GM21515 (cell line): ENCODE data around the gene FTSJ1.
"Not testable (repeated sequence)": the region's sequence is repeated elsewhere in the genome, so short reads cannot be mapped to it uniquely, and the experiment has no call there.

ENCODE experiments used
- ATAC-seq: cut with Tn5 transposase; IDR thresholded peaks from one replicate; pipeline ENCODE4 v1.9.1; 2021; ENCODE audit not compliant: unreplicated experiment

The FTSJ1 gene

DNA sequence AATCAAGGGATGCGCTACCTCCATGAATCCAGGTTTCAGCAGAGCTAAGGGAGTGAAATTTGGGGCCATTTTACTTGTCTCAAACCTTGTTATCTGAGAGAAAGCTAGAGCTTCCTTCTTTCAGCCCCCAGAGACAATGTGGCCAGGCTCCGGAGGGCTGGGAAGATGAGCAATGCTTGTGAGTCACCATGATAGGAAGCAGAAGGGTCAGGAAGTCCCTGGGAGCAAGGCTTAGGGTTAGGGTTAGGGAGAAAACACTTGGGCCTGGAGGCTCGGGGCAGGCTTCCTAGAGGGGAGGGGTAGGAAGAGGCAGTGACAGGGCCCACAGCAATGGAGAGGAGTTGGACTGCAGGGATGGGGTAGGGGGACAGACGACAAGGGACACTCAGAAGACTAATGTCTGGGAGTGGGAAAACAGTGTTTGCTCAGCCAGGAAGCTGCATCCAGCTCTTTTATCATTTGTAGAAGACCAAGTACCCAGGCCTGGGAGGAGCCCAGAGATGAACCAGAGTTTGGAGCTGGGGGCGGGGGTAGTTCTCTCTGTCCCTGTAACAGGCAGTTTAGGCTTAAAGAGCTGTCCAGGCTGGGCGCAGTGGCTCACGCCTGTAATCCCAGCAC is 16.4 kb downstream of the FTSJ1 start:
- ATAC-seq = no peak

DNA sequence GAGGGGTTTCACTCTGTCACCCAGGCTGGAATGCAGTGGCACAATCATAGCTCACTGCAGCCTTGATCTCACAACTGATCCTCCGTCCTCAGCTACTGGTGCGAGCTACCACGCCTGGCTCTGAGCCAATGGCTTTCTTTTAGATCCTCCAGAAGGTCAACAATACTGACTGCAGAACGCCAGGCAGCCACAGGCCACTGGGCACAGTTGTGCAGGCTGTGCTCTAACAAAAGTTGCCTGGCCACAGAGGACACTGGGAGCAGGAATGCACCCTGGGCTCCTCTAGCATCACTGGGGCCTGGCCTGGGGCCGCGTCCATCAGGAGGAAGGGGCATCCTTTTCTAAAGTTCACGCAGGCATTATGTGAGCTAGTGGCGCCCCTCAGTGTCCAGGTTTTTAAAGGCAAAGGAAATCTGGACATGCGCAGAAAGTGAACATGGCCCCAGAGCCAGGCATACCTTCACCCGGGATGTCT is 17.9 kb downstream of the FTSJ1 start:
- ATAC-seq = no peak

DNA sequence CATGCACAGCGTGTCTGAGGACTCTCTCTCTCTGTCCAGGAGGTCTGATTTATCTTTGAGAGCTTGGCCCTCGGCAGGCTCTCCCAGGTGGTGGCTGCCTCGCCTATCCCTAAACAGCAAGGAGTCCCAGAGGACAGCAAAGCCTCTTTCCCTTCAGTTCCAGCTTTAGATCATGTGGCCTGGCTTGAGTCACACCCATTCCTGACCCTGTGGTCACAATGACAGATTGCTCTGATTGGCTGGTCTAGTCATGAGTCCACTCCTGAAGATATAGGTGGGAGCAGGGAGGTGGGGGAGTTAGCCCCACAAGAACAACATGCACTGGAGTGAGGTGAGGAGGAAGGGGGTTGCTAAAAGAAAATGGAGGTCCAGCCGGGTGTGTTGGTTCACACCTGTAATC is 20.7 kb downstream of the FTSJ1 start:
- ATAC-seq = no peak

DNA sequence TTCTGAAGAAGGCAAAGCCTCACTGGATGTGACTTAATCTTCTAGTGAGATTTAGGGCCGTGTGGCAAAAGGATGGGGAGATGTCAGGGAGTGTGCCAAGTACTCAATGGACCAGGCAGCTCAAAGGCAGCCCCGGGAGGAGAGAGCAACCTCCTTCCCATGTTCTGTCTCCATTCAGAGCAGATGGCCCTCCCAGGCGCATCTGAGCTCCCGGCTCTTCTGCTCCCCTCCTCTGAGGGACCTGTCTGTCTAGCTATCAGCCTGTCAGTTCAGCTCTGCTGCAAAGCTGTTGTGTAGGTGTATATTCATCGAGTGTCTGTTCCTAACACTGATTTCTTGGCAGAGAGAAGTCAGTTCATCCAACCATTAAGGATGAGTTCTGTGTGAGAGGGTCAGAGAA is 21.9 kb downstream of the FTSJ1 start:
- no peak for ATAC-seq

DNA sequence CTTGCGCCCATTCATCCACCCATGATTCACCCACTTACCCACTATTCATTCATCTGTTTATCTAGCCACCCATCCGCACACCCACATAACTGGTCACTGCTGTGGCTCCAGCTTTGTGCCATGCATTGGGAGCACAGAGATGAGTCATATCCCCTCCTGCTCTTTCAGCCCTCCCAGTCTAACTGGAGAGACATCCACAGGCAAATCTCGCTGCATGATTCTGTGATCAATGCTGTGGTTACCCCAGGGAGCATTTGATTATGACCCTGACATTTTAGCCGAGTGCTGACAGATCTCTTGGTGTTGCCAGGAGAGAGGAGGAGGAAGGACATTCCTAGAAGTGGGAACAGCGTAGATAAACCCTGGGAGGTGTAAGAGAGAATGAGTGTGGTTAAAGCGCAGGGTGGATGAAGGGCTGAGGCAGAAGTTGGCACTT is 22.4 kb downstream of the FTSJ1 start:
- ATAC-seq = no peak

DNA sequence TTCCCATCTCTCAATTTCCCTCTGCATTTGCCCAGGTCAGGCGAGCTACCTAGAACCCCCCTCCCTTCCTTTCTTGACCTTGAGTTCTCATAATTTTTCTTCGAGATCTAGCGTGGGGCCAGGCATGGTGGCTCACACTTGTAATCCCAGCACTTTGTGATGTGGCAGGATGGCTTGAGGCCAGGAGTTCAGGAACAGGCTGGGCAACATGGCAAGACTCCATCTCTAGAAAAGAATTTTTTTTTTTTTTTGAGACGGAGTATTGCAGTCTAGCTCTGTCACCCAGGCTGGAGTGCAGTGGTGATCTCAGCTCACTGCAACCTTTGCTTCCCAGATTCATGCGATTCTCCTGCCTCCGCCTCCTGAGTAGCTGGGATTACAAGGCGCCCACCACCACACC is 28.3 kb downstream of the FTSJ1 start:
- no peak for ATAC-seq

DNA sequence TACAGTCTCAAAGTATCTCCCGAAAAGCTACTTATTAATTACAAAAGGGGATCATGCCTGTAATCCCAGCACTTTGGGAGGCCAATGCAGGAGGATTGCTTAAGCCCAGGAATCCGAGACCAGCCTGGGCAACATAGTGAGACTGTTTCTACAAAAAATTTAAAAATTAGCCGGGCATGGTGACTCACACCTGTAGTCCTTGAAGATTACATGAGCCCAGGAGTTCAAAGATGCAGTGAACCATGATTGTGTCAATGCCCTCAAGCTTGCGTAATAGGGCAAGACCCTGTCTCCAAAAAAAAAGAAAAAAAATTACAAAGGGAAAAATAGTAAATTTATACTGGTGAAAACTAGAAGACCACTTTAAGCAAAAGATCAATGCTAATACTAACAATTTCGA is 29.5 kb downstream of the FTSJ1 start:
- no peak for ATAC-seq

DNA sequence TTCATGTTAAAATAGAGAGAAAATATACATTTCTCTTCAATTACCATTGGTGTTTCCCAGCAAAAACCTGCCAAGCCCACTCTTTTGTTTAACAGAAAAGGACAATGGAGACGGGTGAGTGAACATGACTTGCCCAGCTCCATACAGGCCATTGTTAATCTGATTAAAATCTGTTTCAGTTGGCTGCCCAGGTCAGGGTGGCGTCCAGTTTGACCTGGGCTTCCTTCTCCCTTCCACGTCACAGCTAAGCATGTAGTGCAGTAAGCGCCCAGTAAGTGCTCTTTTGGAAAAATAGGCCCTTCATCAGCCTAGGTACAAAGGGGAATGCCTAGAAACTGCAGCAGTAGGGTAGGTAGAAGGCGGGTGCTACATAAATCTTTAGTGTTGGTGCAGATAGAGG is 31.2 kb downstream of the FTSJ1 start:
- no peak for ATAC-seq

DNA sequence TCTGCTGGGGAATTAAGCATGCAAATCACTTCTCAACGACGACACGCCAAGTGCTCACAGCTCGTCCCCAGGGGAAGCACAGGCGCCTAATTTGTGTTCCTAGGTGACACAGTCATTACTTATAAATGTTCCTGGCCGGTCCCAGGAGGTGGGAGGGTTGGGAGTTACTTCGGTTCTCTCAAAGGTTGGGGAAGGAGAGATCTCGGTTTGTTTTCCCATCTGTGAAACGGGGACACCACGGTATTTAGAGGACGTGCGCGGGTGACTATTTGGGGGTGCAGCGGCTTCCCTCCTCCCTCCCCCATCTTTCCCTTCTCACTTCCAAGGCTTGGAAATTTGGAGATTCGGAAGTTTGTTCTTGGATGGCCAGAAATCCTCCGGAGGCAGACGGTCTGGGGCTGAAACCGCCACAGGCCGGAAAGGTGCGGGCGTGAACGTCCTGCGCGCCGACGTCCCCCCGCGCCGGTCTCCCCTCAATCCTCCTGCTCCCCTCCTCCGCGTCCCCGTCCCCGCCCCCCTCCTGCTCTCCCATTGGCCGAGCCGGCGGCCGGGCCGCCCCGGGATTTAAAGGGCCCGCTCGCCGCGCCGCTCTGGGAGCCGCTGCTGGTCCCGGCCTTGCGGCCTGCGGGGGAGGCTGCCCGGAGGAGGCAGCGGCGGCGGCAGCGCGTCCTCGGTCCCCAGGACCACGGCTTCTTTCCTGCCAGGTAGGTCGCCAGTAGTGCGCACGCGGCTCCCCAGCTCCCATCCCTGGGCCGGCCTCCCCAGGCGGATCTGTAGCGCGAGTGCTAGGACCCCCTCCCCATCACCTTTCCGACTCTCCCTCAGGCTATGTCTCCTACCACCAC is 32.6 kb downstream of the FTSJ1 start, which contains the start of gene PORCN:
PORCN (plus strand) TSS at position 593 of the 845 bp plus-strand sequence. CDS start 829 bp downstream, outside the sequence.
- peak; percentile 83 for ATAC-seq

DNA sequence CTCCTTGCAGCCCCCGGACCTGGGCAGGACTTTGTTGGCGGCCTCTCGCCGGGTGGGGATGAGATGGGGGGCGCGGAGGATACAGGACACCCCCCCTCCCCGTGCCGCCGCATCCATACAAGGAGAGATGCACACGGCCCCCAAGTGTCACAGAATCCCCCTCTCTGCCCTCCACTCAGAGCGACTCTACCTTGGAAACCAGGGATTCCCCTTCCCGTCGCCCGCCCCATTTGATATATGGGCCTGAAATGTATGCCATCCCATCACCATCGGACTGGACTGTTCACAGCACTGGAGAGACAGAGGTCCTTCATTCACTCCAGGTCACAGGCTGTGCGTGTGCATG is 33.2 kb downstream of the FTSJ1 start:
- ATAC-seq = peak; percentile 8

DNA sequence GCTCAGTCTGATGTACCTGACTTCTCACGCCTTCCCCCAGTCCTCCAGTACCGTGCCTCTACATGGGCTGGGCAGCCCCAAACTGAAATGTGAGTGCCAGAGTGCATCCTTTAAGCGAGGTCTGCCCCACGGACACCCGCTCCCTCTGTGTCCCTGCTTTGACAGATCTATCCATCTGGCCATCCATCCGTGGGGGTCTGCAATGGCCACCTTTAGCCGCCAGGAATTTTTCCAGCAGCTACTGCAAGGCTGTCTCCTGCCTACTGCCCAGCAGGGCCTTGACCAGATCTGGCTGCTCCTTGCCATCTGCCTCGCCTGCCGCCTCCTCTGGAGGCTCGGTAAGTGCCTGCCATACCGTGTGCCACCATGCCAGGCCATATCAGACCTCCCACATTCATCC is 33.6 kb downstream of the FTSJ1 start:
- ATAC-seq = no peak

DNA sequence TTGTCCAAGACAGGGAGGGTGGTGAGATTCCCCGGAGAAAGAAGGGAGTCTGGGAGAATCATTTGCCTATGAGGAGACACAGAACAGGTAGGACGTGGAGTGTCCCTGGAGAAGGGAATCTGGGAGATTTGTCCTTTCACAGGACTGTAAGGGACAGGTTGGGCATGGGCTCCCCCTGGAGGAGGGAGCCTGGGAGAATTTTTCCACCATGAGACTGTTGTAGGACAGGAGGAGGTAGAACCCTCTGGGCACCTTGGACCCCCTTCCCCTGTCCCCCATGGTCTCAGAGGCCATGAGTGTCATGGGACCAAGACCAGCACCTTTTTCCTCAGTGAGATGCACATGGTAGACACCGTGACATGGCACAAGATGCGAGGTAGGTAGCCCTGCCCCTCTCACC is 35.6 kb downstream of the FTSJ1 start:
- ATAC-seq = no peak

DNA sequence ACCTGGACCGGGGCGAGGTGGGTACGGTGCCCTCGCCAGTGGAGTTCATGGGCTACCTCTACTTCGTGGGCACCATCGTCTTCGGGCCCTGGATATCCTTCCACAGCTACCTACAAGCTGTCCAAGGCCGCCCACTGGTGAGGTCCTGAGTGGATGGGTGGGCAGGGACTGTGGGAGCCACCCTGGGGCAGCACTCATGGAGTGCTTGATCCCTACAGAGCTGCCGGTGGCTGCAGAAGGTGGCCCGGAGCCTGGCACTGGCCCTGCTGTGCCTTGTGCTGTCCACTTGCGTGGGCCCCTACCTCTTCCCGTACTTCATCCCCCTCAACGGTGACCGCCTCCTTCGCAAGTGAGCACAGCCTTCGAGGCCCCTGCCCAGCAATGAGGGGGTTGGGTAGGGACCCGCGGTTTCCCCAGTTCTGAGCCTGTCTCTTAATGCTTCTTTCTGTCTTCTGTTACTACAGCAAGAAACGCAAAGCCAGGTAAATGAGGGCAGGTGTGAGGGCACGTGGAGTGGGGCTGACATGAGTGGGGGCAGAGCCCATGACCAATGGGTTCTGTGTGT is 36.5 kb downstream of the FTSJ1 start:
- ATAC-seq = no peak

DNA sequence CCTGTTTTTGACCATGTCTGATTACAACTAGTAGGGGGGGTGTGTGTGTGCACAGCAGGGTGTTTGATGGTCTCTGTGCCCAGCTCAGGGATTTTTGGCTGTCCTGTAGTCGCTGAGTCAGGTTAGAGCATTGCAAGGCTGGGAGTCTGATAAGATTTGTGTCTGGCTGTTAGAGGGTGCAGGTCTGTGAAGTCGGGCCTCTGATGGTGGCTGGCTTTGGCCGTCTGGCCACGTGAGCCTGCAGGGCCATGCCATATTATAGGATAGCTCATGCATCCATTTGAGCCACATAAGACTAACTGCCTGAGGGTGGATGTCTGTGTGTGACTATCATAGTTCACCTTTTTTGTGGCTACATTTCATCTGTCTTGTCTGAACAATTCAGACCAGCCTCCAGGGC is 37.7 kb downstream of the FTSJ1 start:
- ATAC-seq = no peak

DNA sequence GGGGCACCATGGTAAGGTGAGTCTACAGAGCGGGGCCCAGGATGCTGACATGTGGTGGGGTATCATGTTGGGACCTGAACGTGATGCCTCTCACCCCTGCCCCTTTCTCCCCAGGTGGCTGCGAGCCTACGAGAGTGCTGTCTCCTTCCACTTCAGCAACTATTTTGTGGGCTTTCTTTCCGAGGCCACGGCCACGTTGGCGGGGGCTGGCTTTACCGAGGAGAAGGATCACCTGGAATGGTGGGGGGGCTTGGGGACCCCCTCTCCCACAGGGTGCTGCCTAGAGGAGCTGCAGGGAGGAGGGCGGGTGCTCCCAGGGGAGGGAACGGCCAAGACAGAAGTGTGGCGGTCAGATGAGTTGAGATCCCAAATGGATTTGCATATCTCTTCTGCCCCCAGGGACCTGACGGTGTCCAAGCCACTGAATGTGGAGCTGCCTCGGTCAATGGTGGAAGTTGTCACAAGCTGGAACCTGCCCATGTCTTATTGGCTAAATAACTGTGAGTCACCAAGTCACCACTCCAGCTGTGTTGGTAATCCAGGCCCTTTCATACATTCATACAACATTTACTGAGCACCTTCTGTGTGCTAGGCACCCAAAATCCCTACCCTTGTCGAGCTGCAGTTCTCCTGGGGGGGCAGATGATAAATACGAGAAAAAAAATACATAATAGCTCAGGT is 38.3 kb downstream of the FTSJ1 start:
- ATAC-seq = no peak

DNA sequence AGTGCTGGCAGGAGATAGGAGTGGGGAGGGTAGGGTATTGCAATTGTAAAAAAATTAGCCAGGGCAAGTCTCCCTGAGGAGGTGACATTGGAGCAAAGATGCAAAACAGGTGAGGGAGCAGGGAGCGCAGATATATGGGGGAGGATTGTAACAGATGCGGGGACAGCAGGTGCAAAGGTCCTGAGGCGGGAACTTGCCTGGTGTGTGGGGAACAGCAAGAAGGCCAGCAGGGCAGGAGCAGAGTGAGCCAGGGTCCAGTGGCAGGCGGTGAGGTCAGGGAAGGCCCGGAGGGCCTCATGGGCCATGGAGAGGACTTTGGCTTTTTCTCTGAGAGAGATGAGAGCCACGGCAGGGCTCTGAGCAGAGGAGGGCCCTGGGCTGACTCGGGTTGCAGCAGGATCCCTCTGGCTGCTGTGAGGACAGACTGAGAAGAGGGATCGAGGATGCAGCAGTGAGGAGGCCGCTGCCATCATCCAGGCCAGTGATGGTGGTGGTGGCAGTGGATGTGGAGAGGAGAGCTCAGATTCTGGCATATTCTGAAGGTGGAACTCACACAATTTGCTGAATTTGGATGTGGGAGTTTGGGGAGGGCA is 39.0 kb downstream of the FTSJ1 start:
- no peak for ATAC-seq

DNA sequence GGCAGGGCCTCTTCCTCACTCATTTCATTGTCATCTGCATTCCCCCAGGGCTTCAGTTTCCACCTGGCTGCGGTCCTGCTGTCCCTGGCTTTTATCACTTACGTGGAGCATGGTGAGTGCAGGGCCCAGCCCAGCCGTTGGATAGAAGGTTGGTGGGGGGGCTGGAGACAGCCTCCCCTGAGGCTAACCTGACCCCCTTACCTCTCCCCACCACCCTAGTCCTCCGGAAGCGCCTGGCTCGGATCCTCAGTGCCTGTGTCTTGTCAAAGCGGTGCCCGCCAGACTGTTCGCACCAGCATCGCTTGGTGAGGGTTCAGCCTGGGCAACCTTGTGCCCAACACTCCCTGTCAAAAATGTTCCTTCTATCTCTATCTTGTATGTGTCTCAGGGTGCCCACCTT is 39.8 kb downstream of the FTSJ1 start:
- no peak for ATAC-seq

DNA sequence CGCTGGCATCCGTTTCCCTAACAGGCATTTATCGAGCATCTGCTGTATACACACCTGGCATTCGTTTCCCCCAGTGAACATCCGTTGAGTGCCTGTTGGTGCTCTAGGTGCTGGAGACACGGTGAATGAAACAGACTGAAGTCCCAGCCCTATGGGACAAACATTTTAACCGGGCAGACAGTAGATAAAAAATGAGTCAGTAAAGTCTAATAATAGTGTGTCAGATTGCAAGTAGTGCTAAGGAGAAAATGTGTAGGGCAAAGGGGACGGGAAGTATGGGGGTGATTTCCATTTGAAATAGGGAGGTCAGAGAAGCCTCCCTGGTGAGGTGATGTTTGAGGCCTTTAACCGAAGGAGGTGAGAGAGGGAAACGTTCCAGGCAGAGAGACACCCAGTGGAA is 40.3 kb downstream of the FTSJ1 start:
- no peak for ATAC-seq

DNA sequence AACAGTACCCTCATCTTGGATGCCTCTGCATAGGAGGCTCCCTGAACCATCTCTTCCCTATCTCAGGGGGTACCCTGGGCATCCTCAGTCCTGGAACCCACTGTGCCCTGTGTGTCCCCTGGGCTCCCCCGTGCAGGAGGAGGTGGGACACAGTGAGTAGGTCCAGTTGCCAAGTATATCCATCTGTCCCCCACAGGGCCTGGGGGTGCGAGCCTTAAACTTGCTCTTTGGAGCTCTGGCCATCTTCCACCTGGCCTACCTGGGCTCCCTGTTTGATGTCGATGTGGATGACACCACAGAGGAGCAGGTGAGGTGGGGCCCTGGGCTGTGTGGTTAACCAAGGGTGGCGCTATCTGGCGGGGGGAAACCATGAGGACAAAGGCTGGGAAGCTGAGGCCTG is 41.0 kb downstream of the FTSJ1 start:
- no peak for ATAC-seq

DNA sequence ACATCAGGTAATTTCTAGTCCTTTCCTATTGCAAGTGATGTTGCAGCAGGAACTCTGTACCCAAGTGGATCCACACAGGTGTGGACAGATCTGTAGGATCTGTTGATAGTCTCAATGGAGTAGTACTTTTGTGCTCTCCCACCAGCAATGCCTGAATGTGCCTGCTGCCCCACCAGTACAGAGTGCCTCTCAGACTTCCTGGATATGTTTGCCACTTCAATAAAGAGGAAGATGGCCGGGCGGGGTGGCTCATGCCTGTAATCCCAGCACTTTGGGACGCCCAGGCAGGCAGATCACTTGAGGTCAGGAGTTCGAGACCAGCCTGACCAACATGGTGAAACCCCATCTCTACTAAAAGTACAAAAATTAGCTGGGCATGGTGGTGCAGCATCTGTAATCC is 43.5 kb downstream of the FTSJ1 start:
- ATAC-seq = not testable (repeated sequence)

DNA sequence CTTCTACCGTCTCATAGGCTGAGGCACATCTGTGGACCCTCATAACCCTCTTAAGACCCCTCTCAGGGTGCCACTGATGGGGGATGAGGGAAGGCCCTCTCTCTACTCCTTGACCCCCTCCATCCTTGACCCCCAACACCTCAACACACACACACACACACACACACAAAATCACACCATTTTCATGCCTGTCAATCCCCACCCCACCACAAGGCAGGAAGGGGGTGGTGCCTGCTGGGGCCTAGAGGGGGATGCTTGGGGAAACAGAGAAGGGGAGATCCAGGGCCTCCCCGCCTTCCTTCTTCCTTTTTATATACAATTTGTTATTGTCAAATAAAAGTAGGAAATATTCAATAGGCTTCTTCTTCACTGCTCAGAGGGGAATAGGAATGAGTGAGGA is 44.5 kb downstream of the FTSJ1 start:
- no peak for ATAC-seq
